Activated CD8-positive, alpha-beta memory T cell treated with anti-CD3 and anti-CD28 coated beads, Interleukin-2, amount 50 U/mL, for 48 hours (primary cell): Measurements from ENCODE around the gene IL17RB.

Experiments used
- DNase-seq: peaks from one replicate; pipeline ENCODE4 v3.0.0-alpha.2; 2020

The IL17RB gene

DNA sequence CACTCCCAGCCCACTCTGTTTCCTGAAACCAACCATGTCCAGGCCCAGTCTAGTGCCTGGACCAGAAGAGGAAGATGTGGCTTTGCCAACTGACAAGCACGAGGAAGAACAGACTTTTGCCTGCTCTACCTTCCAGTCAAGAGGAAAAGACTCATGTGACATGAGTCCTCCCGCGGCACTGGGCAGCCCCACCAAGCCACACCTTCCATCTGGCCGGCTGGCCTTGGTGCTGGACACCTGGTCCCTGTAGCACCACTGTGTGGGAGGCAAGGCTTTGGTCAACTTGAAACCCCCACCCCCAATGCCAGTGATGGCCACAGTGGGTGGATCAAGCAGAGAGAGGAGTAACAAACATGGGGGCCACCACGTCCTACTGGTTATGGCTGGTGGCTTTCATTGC is 12.7 kb upstream of the IL17RB start:
- no peak for DNase-seq

DNA sequence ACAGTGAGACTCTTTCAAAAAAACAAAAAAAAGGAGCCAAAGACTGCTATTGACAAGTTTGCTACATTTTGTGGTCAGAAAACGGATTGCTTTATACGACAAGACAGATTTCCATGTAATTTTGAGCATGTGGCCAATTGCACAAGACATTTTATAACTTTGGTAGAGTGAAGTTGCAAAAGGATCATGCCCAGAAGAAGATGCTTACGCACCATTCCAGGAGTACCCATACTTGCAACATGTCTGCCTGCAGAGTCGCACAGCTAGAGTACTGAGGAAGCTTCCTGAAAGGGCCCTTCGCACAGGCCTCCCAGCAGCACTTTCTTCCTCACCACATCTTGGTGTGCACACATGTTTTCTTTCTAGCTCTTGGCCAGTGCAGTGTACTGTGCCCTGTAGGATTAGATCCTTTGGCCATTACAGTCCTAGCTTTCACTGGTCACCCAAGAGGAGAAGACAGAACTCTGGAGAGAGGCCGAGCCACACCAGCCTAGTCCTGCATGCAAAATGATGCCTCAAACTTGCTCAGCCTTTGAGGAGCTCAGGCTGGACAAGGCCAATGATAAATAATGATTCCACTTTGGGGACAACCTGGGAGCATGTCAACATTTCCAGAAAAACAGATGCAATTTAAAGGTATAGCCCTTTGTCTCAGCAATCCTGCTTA is 11.8 kb upstream of the IL17RB start:
- DNase-seq = no peak

DNA sequence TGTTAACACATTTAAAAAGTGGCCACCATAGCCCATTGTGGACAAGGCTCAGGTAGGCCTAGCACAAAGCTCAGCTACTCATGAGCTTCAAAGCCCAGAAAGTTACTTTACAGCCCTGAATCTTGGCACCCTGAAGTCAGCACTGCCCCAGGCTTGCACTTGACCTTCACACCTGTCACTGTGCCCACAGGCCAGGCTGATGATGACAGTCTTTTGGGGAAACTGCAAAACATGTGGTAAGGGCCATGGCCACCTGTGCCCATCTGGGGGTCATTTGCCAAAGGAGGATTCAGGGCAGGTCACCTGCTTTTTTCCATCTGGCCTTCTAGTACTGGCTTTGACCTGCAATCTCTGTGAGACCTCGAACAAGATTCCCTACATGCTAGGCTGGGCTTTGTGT is 11.1 kb upstream of the IL17RB start:
- DNase-seq = no peak

DNA sequence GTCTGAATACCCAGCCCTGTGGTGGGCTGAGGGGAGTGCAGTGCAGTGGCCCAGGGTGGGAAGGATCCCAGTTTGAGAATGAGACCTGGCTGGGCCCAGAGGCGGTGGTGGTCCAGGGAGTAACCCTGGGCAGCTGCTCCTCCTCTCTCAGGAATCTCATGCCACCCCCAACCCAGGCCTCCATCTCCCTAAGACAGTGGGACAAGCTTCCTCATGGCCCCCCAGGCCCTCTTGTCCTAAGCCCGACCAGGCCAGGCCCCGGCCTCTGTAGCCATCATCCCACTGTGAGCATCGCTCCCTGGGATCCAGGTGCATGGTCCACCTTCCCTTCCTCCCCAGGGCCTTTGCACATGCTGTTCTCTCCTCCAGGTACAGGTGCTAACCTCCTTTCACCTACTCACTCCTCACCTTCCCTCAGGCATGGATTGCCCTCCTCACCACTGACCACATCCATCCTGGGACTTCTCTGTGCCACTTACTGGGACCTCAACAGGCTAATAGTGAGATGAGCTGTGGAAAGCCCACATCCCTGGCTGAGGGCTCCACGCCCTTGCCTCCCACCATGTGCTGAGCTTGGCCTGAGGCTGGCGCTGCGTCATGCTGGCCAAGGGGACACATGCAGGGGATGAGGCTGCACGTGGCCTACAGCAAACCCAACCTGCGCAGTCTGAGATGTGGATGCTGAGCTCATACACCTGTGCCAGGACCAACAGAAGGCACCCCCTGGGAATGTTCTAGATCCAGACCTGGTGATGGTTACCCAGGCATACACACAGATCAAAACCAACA is 10.1 kb upstream of the IL17RB start:
- peak; percentile 29 for DNase-seq

DNA sequence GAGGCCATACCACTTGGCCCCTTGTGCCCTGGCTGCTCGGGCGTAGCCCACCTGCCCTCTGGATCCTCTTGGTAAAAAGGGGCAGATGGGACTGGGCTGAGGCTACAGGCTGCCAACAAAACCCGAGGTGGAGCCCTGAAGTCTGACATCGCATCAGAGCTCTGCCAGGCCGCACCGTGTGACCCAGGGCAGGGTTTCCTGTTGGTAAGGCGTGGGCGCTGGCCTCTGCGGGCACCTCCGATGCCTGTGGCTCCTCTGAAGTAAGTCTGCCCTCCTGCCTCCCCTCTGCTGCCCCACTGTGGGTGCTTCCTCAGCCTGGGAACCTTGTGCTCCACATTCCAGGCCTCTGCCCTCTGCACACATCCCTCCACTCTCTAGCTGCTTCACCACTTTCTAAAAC is 9.0 kb upstream of the IL17RB start:
- peak; percentile 42 for DNase-seq

DNA sequence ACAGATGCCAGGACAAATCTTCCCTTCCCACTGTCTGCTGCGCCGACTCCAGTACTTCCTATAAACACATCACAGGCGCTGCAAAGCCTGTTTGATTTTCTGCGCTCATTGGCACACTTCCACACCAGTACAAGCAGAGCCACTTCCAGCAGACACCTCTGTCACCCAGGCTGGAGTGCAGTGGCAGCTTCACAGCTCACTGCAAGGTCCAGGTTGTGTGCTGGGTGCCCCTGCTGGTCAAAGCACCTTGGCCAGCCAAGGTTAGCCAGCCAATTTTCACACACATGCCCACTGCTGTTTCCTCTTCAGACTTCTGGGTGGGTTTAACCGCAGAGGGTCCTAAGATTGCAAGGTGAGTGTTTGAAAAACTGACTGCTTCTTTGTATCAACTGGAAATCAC is 5.1 kb upstream of the IL17RB start:
- peak; percentile 35 for DNase-seq

DNA sequence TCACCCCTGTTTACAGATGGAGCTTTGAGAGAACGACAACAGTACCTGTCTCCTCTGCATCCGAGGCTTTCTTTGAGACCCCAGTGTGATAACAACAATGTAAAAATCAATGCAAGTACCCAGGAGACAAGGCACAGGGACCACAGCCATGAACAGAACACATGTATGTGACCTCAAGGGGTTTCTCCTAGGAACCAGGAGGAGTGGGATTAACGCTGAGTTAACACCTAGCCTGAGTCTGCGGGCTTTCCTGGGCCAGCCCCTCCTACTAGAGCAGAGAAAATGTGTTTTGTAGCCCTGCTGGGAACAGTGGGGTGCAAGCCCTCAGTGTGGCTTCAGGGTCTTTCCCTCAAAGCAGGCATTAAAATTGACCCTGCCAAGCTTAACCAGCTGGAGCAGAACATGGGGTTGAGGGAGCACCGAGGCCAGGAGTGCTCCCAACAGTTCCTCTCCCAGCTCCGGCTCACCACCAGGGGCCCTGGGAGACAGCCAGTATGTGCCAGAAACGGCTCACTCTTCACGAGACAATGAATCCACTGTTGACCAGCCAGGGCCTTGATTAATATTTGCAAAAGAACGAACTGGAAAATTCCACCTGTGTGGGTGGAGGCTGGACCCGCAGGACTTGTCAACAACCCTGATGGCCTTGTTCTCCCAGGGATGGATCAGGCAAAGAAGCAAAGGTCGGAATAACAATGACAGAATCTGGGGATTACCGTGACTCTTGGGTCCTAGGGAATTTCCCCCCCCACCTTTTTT is 3.8 kb upstream of the IL17RB start:
- peak; percentile 28 for DNase-seq

DNA sequence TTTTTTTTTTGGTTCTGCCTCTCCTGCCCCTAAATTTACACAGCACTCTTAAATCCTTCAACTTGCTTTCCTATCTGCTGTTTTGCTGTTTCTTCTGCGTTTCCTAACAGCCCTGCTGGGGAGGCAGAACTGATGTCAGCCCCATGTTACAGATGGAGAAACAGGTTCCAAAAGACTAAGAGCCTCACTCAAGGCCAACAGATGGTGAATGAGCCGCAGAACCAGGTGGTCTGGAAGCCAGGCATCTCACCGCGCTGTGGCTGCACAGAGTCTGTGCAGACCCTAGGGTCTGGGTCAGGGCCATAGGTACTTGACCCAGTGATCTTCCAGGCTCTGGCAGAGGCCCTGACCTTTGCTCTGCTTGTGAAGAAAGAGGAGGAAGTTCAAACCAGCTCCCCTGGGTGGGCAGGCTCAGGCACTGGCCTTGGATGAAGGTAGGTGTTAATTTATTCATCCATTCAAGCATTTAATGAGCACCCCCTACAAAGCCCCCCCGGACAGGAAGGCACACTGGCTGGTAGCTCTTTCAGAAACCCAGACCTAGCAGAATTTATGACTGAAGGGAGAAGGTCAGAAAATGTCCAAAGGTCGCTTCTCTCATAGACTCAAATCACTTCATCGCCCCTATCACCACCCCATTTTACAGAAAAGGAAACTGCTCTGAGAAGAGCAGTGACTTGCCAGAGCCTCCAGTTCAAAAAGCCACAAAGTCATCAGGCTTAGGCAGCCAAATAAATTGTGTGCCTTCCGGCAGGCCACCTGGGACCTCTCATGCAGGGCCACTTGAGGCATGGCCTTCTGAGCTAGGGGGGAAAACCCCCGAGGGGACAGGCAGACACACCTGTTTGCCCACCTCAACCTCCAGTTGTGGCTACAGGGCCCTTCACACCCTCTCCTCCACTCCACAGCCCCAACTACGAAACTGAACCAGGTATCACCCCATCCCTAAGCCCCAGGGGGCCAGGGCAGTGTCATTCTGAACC is 2.9 kb upstream of the IL17RB start:
- DNase-seq = peak; percentile 22

DNA sequence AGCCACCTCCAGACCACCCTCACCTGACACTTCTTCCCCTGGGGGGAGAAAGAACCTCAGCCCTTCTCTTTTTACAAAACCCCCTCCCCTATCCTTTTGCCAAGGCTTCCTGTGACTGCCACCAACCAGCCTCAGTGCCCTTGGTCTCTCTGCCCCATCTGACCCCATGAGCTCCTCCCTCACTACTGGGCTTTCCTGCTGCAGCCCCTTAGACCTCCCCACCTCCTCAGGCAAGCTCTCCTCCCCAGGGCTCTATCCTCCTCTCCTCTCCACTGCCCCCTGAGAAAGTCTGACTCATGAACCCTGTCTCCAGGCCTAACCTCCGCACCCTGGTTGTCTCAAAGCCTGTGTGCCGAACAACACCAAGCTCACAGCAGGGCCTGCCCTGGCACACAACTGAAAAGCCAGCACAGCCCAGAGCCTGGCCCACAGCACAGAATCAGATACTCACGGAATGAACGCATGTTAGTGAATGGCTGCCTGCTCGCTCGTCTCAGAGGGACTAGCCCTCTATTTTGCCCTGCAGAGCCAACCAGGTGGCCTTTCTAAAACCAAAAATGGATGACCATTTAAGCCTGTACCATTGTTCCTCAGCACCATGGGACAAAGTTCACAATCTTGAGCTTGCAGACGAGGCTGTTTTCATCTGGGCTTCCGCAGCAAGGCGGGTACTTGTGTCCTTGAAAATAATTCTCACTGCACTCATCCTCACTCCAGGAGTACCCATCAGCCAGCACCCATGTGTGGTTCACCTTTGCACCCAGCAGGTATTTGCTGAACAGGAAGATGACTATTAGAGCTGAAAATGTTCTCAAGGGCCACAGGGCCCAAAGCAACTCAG is 1.9 kb upstream of the IL17RB start:
- DNase-seq = no peak

DNA sequence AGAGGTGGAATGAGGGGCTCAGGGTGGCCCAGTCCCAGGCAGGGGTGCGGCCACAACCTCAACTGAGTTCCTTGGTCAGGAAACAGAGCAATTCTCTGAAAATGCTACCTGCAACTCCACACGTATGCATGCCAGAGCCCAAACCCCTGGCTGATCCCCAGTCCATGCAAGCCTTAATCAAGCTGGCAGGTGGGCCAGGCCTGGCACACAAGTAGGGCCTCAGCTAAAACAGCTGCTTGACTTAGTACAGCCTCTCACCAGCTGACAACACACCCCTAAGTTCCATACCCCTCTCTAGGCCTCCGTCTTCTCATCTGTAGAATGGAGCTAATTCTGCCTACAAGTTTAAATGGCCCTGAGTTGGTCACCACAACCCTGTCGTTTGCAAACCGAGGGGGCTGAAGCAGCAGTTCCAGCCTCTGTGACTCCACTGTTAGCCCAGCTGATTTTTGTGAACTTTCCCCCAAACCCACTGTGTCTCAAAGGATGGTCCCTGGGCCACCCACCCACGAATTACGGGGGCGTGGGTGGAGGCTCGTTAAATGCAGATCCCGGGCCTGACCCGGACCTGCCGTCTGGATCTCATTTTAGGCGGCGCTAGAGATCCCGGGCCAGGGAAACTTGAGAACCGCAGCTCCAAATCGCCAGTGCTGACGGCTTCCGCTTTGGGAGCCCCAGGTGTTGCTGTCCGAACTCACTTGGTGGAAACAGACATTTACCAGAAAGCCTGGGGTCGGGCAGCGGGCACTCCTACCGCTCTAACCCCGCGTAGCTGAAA is 1.1 kb upstream of the IL17RB start:
- no peak for DNase-seq

DNA sequence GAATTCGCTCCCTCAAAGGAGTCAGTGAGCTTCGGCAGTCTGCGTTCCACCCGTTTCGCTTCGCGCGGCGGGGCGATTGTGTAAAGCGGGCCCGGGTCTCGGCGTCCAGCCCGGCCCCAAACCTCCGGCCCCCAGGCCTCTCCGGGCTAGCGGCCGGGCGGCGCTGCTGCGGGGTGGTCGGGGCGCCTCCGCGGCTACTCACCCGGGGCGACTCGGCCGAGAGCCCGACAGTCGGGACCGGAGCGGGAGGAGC is 561 bp upstream of the IL17RB start:
- no peak for DNase-seq

DNA sequence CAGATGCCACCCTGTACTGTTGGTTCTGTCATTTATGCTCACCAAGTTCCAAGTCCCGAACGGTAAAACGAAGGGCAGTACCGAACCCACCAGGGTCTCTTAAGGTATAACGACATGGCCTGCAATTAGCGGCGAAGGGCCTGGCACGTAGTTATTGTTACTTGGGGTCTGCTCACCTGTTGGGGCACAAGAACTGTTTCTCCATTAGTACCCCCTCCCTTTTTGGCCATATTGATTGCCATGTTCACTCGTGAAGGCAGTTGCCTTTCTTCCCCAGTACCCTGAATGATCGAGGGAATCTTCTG is 435 bp downstream of the IL17RB start:
- DNase-seq = no peak

DNA sequence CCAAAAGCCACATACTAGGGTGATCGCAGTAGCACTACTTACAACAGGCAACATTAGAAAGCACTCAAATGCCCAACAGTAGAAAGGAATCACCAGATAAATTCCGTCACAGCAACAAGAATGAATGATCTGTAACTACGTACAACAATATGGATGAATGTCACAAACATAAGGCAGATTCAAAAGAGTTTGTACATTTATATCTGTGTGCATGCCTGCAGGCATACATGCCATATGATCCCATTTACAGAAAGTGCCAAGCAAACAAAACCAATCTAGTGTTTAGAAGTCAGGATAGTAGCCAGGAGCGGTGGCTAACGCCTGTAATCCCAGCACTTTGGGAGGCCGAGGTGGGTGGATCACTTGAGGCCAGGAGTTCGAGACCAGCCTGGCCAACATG is 3.5 kb downstream of the IL17RB start:
- no peak for DNase-seq

DNA sequence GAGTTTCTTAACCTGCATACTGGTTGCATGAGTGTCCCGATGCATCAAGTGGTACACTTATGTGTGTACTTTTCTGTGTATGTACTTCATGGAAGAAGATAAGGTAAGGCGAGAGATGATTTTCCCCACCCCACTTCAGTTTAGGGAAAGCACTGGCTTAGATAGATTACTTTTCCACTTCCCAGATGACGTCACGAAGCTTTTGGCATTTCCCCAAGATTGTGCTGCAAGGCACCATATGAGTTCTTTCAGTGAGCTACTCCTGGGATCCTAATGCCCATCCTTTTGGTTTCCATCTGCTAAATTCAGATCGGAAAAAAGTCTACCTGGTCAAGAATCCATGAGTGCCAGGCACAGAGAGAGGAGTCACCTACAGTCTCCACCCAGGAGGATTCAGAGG is 4.5 kb downstream of the IL17RB start:
- DNase-seq = no peak

DNA sequence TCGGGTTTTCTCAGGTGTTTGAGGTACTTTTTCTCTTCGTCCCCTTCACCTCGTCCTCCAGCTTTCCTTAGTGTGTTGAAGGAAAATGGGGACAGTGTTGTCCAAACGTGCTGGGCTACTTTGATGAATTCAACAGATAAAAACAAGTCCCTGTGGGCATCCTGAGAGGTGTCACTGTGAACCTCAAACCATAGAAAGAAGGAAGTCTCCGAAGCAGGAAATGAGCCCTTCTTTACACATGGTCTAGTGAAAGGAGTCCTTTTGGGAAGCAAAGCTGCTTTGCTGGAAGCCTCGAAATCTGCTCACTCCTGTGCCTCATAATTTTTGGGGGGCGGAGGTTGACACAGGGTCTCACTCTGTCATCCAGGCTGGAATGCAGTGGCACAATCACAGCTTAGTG is 10.6 kb downstream of the IL17RB start:
- DNase-seq = no peak

DNA sequence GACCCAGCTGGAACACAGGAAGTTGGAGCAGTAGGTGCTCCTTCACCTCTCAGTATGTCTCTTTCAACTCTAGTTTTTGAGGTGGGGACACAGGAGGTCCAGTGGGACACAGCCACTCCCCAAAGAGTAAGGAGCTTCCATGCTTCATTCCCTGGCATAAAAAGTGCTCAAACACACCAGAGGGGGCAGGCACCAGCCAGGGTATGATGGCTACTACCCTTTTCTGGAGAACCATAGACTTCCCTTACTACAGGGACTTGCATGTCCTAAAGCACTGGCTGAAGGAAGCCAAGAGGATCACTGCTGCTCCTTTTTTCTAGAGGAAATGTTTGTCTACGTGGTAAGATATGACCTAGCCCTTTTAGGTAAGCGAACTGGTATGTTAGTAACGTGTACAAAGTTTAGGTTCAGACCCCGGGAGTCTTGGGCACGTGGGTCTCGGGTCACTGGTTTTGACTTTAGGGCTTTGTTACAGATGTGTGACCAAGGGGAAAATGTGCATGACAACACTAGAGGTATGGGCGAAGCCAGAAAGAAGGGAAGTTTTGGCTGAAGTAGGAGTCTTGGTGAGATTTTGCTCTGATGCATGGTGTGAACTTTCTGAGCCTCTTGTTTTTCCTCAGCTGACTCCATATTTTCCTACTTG is 11.9 kb downstream of the IL17RB start:
- DNase-seq = no peak

DNA sequence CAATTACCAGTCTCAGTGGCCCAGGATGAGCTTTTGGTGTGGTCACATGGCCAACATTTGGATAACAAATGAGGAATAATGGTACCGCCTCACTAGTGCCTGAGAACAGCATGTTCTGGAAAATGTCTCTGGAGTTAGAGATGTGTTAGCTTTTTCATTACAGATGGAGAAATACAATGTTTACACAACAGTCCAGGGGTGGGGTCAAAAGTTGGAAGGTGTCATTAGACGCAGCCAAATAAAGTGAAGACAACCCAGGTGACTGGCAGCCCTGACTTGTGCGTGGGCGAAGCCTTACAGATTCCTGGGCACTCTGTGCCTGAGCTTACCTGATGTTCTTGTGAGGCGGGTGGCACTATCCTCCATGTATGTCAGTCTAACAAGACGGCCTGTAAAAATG is 12.8 kb downstream of the IL17RB start:
- no peak for DNase-seq

DNA sequence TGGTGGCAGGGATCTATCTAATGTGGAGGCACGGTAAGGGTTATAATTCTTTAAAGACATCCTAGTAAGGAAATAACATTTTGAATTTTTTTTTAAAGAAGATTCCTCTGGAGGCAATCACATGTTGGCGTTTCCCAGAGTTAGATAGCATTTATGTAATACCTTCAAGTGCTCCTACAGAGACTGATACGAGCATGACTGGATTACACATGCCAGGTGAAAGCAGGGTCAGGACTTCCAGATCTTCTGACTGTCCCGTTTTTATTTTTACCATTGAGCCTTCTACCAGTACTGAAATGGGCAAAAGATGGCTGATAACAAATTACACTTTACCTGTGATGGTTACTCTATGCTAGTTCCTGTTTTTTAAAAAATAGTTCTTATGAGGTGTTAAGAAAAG is 13.8 kb downstream of the IL17RB start:
- no peak for DNase-seq

DNA sequence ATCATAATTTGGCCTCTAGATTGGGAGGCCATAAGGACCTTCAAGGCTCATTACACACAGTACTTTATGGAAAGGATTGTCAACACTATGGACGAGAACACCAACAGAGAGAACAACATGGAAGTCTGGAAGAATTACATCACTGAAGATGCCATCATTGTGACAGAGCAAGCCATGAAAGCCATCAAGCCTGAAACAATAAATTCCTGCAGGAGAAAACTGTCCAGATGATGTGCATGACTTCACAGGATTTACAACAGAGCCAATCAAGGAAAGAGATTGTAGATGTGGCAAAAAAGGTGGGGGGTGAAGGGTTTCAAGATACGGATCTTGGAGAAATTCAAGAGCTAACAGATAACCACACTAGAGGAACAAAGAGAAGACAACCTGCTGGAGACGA is 15.9 kb downstream of the IL17RB start:
- no peak for DNase-seq

DNA sequence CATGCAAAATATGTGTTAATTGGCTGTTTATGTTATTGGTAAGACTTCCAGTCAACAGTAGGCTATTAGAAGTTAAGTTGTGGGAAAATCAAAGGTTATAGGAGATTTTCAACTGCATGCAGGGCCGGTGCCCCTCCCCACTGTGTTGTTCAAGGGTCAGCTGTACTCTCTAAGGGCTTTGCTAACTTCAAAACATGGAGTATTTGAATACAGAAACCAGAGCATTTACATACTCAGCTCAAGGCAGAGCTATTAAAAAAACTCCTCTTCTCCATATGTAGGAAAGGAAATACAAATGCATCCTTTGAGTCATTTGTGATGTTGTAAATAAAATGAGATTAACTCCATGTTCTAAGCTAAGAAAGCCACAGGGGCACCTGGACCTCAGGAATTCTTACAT is 16.8 kb downstream of the IL17RB start:
- no peak for DNase-seq
